A673 (cell line): ENCODE data around the gene GMDS.

Experiments used
- CTCF ChIP-seq: fragments of 300-800, 200-600 bp; sonication (generic); conservative IDR thresholded peaks from 2 replicates; pipeline ENCODE4 v1.5.1; 2017; ENCODE audit warnings: low read depth, mild to moderate bottlenecking, antibody characterized with exemption, low read length, moderate library complexity, mixed read lengths
- EZH2 ChIP-seq: fragments of 200-600 bp; sonication (generic); IDR thresholded peaks from 2 replicates; pipeline ENCODE4 v1.6.1; 2017; ENCODE audit warnings: borderline replicate concordance, low read depth, mild to moderate bottlenecking, mixed read lengths, antibody characterized with exemption, low read length; ENCODE audit not compliant: poor library complexity, severe bottlenecking

GRCh38 chr6:2149361-2150006, 95.9 kb downstream of the GMDS start:
- no peak for TF ChIP-seq CTCF
- no peak for TF ChIP-seq EZH2
